ENCODE data around the gene CCDC188. TPM values are rescaled to one million over a fixed set of nuclear protein-coding genes. Genes with fewer than 3 reads are reported as not detected.

Gene CCDC188
- total RNA-seq, 2 donors from 2014 or later, result 0.32 to 0.77 TPM

DNA sequence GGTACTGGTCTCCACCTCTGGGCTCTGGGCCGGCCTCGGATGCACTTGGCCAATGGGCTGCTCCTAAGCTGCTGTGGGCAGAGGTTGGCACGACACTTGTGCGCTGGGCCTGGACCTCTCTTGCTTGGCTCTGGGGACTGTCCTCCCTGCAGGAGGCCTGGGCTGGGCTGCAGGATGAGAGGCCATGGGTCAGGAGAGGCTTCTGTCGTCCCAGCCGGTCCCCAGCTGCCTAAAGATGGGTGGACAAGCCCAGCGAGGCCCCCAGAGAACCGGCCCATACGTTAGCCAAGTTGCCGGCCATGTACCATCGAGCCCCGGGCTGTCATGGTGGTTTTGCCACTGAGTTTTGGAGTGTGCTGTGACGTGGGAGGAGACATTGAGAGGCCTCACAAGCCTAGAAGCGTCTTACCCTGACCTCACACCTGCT lies 1.6 kb upstream of the CCDC188 start:
- no peaks in the 10 kb centered on the region for H3K4me1 Mint-ChIP-seq
- H3K4me3 Mint-ChIP-seq, result no peak overlapping the region
- ATAC-seq (replicated peaks), result no peak
- no peak overlapping the region for H3K27ac Mint-ChIP-seq
- no peaks in the 10 kb centered on the region for H3K36me3 Mint-ChIP-seq (ENCODE audit: low read depth)
- no peaks in the 10 kb centered on the region for H3K9me3 Mint-ChIP-seq
- H3K27me3 Mint-ChIP-seq, result no peaks in the 10 kb centered on the region

DNA sequence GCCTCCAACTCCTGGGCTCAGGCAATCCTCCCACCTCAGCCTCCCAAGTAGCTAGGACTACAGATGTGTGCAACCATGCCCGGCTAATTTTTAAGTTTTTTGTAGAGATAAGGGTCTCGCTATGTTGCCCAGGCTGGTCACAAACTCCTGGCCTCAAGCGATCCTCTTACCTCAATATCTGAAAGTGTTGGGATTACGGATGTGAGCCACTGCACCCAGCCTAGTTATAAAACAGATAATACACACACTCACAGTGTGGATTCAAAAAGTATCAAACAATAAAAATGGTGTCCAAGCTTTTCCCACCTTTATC lies 377 bp upstream of the CCDC188 start:
- Mint-ChIP-seq H3K36me3 (ENCODE audit: low read depth) (no peaks in the 10 kb centered on the region), H3K9me3 (no peaks in the 10 kb centered on the region), H3K27ac (no peak overlapping the region), H3K27me3 (no peaks in the 10 kb centered on the region), H3K4me1 (no peaks in the 10 kb centered on the region), H3K4me3 (no peak overlapping the region)
- no peak for ATAC-seq (replicated peaks)

DNA sequence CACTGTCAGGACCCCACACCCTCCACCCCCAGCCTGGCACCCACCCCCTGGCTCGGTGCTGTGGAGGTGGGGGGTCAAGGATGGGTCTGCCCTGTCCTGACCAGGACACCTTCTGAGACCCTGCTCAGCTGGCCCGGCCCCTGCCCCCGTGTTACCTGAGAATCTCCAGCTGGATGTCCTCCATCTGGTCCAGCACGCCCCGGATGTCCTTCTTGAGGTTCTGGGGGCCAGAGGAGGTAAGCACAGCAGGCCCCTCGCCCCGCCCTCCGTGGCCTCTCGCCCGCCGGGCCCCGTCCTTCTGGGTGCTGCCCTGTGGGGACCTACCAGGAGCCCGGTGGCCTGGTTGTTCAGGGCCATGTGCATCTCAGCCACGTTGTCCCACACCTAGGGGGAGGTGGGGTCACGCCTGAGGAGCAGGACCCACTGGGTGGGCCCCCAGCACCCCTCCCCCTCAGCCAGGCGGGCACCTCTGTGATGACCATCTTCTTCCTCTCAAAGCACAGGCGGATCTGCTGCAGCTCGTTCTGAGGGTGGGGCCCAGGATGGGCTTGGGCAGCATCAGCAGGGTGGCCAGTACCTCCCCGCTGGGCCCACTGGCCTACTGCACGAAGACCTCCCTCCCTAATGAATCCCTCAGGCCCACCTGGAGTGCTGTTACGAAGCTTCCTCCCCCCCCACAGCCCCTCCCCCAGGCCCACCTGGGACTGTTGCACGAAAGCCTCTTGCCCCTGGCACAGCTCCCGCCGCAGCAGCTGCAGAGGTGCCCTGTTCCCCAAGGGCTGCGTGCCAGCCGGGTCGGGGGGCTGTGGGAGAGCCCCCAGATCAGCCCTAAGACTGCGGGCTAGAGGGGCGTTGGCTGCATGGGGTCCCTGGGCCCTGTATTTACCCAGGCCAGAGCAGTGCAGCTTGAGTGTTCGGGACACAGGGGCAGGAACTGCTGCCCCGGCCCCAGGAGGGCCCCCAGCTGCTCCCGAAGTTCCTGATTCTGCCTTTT lies 1.3 kb downstream of the CCDC188 start:
- H3K4me3 Mint-ChIP-seq, result no peak overlapping the region

DNA sequence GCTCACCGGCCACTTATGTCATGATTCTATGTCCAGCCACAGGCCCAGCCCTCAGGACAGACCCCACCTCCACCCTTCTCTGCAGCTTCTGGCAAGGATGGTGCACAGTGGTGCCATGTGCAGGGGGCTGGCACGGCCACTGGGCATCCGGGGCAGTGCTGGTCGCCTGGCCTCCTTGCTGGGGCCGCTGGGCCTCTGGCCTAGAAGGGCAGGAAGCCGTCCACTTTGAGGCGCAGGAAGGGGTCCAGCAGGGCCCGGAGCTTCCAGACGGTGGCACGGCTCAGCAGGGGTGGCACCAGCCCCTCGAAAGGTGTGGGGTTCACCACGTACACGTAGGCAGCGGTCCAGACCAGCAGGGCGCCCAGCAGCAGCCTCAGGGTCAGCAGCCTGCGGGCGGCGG lies 2.4 kb downstream of the CCDC188 start:
- Mint-ChIP-seq H3K4me1 (no peaks in the 10 kb centered on the region), H3K27me3 (no peaks in the 10 kb centered on the region), H3K4me3 (no peak overlapping the region), H3K27ac (no peak overlapping the region), H3K9me3 (no peaks in the 10 kb centered on the region), H3K36me3 (ENCODE audit: low read depth) (no peaks in the 10 kb centered on the region)
- ATAC-seq (replicated peaks), result no peak

More for the DNA sequence above, 1.3 kb downstream of the CCDC188 start:
- no peak for ATAC-seq (replicated peaks)
- Mint-ChIP-seq H3K27ac (no peak overlapping the region), H3K4me1 (no peaks in the 10 kb centered on the region), H3K9me3 (no peaks in the 10 kb centered on the region), H3K36me3 (ENCODE audit: low read depth) (no peaks in the 10 kb centered on the region), H3K27me3 (no peaks in the 10 kb centered on the region)

DNA sequence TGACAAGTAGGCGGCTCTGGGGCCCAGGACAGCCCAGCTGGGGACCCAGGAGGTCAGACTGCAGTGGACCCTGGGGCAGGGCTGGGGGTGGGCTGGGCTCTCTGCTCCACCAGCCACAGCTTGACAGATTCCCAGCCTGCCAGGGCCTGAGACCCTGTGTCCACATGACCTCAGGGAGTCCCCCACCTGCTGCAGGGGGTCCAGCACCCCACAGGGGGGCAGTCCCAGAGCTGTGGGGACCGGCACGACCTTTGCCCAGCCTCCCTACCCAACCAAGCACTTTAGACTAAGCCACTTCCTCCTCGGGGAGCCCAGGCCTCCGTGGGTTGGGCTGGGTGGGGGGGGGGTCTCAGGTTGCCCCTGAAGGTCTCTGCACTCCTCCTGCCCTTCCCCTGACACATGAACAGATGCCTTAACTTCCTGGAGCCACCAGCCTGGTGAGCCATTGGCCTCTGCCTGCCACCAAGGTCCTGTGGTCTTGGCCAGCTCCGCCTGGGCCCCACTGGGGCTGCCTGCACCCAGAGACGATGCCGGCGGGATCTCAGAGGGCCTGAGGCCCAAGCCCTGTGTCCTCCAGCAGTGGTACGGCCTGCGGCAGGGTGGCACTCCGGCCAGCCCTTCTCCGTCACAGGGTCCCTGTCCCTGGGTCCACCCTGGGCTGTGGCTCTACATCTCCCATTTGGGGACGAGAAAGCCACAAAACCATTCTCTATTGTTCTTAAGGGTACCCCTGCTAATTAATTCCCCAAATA lies 3.4 kb downstream of the CCDC188 start:
- Mint-ChIP-seq H3K4me3 (no peak overlapping the region), H3K27ac (no peak overlapping the region), H3K9me3 (no peaks in the 10 kb centered on the region), H3K36me3 (ENCODE audit: low read depth) (no peaks in the 10 kb centered on the region), H3K4me1 (no peaks in the 10 kb centered on the region), H3K27me3 (no peaks in the 10 kb centered on the region)
- no peak for ATAC-seq (replicated peaks)

DNA sequence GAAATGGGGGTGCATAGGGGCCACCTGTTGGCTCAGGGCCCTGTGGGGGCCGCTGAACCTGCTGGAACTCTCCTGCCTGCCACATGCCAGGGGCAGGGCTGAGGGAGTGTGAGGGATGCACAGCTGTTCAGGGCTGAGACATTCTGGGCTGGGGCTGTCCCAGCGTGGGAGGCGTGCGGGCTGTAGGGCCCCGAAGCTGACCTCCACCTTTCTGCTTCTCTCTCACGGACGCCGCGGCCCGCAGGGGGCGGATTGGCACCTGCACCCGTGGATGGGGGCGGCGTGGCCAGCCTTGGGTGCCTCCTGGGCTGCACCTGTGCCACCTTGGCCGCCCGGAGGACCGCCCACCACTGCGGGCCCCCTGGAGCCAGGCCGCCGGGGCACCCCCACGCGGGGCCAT lies 4.1 kb downstream of the CCDC188 start:
- Mint-ChIP-seq H3K27ac (no peak overlapping the region), H3K4me1 (no peaks in the 10 kb centered on the region), H3K9me3 (no peaks in the 10 kb centered on the region), H3K36me3 (ENCODE audit: low read depth) (no peaks in the 10 kb centered on the region), H3K27me3 (no peaks in the 10 kb centered on the region), H3K4me3 (no peak overlapping the region)
- no peak for ATAC-seq (replicated peaks)

DNA sequence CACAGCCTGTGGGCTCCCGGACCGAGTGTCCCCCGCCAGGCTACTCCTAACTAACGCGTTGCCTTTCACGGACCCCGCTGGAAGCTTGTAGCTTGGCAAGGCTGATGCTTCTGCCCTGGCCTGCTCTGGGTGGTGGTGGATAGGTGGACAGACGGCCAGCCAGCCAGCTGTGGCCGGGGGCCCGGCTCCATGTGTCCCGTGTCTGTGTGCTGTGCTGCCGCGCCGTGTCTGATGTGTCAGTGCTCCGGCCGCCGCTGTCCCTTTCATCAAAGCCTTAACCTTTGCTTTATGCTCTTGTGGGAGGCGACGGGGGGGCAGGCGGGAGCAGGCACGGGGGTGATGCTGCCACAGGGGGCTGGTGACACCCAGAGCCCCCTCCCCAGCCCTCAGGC lies 5.0 kb downstream of the CCDC188 start:
- Mint-ChIP-seq H3K27me3 (no peaks in the 10 kb centered on the region), H3K4me1 (no peaks in the 10 kb centered on the region), H3K27ac (no peak overlapping the region), H3K36me3 (ENCODE audit: low read depth) (no peaks in the 10 kb centered on the region), H3K4me3 (no peak overlapping the region), H3K9me3 (no peaks in the 10 kb centered on the region)
- no peak for ATAC-seq (replicated peaks)

DNA sequence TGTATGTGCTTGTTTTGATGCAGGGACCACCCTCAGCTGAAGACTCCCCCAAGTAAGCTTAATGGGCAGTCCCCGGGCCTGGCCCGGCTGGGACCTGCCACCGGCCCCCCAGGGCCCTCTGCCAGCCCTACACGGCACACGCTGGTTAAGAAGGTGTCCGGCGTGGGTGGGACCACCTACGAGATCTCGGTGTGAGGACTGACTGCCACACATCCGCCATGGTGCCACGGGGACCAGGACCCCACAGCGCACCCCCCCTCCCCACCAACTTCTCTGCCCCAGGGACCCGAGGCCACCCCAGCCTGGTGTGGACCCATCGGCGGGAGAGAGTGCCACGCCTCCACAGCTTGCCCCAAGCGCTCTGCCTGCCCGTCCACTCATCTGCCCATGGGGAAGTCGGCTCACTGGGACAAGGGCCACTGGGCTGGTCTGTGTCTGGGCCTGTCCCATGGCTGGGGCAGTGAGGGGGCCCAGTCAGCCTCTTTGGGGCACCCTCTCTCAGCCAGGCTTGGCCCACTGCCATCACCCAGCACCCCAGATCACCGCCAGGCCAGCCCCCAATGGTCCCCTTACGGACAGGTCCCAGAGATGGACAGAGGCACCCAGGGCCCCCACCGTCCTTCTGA lies 5.5 kb downstream of the CCDC188 start:
- no peak overlapping the region for H3K4me3 Mint-ChIP-seq
- no peak overlapping the region for H3K27ac Mint-ChIP-seq
- no peaks in the 10 kb centered on the region for H3K36me3 Mint-ChIP-seq (ENCODE audit: low read depth)
- H3K27me3 Mint-ChIP-seq, result no peaks in the 10 kb centered on the region
- no peaks in the 10 kb centered on the region for H3K4me1 Mint-ChIP-seq
- ATAC-seq (replicated peaks), result no peak
- H3K9me3 Mint-ChIP-seq, result no peaks in the 10 kb centered on the region

GRCh38 chr22:20143883-20144665 lies 6.8 kb downstream of the CCDC188 start:
- no peaks in the 10 kb centered on the region for H3K9me3 Mint-ChIP-seq
- no peaks in the 10 kb centered on the region for H3K4me1 Mint-ChIP-seq
- no peak overlapping the region for H3K27ac Mint-ChIP-seq
- no peaks in the 10 kb centered on the region for H3K36me3 Mint-ChIP-seq (ENCODE audit: low read depth)
- no peak overlapping the region for H3K4me3 Mint-ChIP-seq
- H3K27me3 Mint-ChIP-seq, result no peaks in the 10 kb centered on the region
- ATAC-seq (replicated peaks), result no peak

GRCh38 chr22:20142711-20143621 lies 7.9 kb downstream of the CCDC188 start:
- H3K27me3 Mint-ChIP-seq, result no peaks in the 10 kb centered on the region
- no peak for ATAC-seq (replicated peaks)
- no peaks in the 10 kb centered on the region for H3K9me3 Mint-ChIP-seq
- no peak overlapping the region for H3K27ac Mint-ChIP-seq
- H3K36me3 Mint-ChIP-seq (ENCODE audit: low read depth), result no peaks in the 10 kb centered on the region
- H3K4me1 Mint-ChIP-seq, result no peaks in the 10 kb centered on the region
- no peak overlapping the region for H3K4me3 Mint-ChIP-seq

DNA sequence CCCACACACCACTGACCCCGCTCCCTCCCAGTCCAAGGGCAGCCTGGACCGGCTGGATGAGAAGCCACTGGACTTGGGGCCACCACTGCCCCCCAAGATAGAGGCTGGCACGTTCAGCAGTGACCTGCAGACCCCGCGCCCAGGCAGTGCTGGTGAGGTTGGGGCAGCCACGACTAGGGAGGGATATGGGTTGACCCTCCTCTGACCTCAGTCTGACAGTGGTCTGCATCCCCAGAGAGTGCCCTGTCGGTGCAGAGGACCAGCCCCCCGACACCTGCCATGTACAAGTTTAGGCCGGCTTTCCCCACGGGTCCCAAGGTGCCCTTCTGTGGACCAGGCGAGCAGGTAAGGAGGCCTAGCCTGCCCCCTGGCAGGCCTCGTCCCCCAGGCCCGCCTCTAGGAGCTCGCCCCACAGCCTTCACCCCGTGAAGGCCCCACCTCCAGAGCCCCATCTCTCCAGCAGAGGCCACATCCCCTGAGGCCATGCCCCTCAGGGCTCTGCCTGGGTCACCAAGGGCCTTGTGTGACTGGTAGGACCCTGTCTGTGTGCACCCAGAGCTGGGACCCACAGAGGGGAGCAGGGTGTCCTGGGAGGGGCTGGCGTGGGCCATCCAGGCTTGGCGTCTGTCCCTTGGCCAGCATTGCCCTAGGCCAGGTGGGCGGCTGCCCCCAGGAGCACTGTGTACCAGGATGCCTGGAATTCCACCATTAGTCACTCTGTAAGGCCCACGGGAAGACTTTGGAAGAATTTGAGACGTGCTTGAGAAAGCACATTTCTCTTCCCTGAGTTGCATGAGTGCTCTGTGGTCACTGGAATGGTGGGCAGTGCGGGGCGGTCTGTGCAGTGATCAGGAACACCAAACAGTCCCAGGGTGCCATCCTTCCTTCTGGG lies 9.4 kb downstream of the CCDC188 start:
- ATAC-seq (replicated peaks), result no peak
- H3K4me3 Mint-ChIP-seq, result no peak overlapping the region
- no peaks in the 10 kb centered on the region for H3K27me3 Mint-ChIP-seq
- no peaks in the 10 kb centered on the region for H3K4me1 Mint-ChIP-seq
- no peaks in the 10 kb centered on the region for H3K9me3 Mint-ChIP-seq
- H3K36me3 Mint-ChIP-seq (ENCODE audit: low read depth), result no peaks in the 10 kb centered on the region
- H3K27ac Mint-ChIP-seq, result no peak overlapping the region

DNA sequence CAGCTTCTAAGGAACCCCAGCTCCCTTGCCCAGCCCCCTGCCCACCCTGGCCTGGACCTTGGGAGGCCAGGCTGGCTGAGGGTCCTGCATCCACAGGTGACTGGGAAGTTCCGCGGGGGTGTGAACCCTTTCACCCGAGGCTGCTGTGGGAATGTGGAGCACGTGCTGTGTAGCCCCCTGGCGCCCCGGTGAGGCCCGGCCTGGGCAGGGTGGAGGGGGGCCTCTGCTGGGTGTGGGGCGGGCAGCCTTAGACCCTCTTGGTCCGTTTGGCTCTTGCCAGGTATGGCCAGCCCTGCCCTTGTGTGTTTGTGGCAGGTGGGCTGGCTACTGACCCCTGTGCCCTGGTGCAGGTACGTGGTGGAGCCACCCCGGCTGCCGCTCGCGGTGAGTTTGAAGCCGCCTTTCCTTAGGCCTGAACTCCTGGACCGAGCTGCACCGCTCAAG lies 10.3 kb downstream of the CCDC188 start:
- ATAC-seq (replicated peaks), result no peak
- Mint-ChIP-seq H3K4me3 (no peak overlapping the region), H3K27me3 (no peaks in the 10 kb centered on the region), H3K36me3 (ENCODE audit: low read depth) (no peaks in the 10 kb centered on the region), H3K4me1 (no peaks in the 10 kb centered on the region), H3K27ac (no peak overlapping the region), H3K9me3 (no peaks in the 10 kb centered on the region)

GRCh38 chr22:20140107-20140445 lies 10.8 kb downstream of the CCDC188 start:
- H3K27me3 Mint-ChIP-seq, result no peaks in the 10 kb centered on the region
- H3K4me3 Mint-ChIP-seq, result no peak overlapping the region
- H3K9me3 Mint-ChIP-seq, result no peaks in the 10 kb centered on the region
- no peak overlapping the region for H3K27ac Mint-ChIP-seq
- no peaks in the 10 kb centered on the region for H3K36me3 Mint-ChIP-seq (ENCODE audit: low read depth)
- ATAC-seq (replicated peaks), result no peak
- no peaks in the 10 kb centered on the region for H3K4me1 Mint-ChIP-seq

Measured in activated T-helper 17 cell treated with anti-CD3 and anti-CD28 coated beads, Interleukin-2, amount 50 U/mL, for 72 hours (primary cell).